GM21825 (cell line): Measurements from ENCODE around the gene TASP1.
A peak's percentile ranks its signal among the peaks of the same experiment; 100 is the strongest.

Experiments
- ATAC-seq: cut with Tn5 transposase; IDR thresholded peaks from one replicate; pipeline ENCODE4 v1.9.1; 2021; ENCODE audit warnings: mild to moderate bottlenecking, moderate library complexity; ENCODE audit not compliant: unreplicated experiment

The TASP1 gene

DNA sequence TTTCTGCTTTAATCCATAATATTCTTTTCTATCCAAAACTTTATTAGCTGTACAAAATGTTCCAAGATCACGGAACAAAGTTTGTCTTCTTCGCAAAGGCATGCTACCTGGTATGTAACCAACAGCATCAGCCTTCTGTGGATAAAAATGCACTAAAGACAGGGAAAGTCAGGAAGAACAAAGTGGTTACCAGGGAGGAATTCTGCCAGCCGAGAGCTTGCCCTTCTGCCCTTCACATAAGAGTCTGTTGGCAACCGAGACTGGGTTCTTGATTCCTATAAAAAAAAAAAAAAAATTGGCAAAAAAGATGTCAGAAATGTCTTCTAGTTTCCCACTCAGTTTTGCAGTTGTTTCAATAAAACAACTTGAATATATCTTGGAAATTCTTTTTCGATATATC is 58.0 kb downstream of the TASP1 start:
- no peak for ATAC-seq

DNA sequence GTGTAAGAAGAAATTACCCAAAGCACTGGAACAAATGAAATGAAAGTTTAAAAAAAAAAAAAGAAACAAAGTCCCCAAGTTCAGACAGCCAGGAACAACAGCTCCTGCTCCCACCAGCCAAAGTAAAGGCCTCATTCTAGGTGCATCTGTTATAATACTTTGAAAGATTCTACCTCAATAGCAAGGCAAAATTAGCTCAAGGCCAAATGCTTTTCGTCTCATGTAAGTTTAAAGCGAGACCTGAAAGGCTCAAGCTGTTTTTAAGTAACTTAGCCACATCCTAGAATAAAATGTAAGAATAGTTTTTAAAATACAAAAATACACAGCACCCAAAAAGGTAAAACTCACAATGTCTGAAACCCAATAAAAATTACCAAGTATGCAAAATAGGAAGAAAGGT is 64.7 kb downstream of the TASP1 start:
- no peak for ATAC-seq

DNA sequence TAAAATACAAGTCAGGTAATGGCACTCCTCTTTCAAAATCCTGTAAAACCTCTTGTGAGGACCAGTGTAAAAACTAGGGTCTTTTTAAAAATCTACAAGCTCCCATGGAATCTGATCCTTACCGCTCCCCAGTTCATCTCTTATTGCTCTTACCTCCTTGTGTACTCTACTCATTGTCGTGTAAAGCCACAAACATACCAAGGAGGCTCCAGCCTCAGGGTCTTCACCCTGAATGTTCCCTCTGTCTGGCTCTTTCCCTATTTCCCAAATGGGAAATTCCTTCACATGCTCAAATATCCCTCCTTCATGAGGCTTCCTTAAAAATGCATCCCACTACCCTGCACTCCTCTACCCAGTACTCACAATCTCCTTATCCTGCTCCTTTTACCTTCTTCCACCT is 67.1 kb downstream of the TASP1 start:
- no peak for ATAC-seq

DNA sequence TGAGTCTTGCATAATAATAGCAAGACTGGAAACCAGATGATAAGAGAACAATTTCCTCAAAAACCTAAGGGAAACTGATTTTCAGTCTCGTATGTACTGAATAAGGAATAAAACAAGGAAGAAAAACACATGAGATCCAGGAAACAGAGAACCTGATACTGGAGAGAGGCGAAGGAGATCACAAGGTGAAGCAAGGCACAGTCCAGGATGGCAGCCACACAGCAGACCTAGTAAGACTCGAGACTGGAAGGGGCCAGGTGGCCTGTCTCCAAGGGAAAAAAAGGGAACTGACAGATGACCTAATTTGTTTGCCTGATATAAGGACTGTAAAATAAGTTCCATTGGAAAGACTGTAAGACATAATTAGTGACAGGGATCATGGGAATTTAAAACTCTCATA is 71.1 kb downstream of the TASP1 start:
- ATAC-seq, result no peak

DNA sequence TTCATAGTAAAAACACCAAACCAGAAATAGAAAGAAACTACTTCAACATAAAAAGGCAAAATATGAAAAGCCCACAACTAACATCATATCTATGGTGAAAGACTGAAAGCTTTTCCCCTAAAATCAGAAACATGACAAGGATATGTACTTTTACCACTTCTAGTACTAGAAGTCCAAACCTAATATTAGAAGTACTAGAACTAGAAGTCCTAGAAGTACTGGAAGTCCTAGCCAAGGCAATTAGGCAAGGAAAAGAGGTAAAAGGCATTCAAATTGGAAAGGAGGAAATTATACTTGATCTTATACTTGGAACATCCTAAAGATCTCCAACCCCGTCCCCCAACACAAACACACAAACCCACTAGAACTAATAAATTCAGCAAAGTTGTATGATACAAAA is 74.9 kb downstream of the TASP1 start:
- no peak for ATAC-seq

DNA sequence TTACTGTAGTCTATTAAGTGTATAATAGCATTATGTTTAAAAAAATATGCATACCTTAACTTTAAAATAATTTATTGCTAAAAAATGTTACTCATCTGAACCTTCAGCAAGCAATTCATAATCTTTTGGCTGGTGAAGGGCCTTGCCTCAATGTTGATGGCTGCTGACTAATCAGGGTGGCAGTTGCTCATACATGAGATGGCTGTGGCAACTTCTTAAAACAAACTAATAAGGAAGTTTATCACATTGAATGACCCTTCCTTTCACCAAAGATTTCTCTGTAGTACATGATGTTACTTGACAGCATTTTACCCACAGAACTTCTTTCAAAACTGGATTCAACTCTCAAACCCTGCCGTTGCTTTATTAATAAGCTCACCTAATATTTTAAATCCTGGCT is 84.0 kb downstream of the TASP1 start:
- ATAC-seq, result no peak

DNA sequence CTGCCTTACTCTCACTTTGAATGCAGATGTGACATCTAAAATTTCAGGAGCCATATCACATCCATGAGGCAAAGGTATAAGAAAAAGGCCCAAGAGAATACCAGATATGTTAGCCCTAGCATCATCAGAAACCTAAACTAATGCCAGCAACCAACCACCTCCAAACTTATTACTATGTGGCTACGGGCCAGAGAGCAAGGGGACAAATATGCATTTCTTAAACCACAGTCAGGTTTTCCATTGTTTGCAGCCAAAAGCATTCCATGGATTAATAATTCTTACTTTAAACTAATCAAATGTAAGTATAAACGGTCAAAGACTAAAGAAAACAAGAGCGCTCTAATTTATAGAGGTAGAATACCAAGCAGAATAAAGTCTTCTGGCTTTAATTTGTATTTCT is 84.7 kb downstream of the TASP1 start:
- no peak for ATAC-seq

DNA sequence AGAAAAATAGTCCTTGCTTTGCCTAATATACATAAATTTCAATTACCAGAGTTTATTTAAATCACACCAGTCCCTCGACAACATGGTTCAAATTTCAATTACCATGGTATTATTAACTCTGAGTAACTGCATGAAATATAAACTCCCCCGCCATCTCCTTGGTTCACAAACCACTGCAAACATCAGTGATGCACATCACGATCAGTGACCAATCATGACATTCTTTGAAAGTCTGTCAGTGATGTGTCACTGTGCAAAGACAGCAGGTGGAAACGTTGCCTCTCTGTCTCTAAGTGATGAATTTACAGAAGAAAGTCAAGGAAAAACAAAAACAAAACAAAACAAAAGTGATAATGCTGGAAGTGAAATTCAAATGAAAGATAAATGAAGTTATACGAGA is 86.7 kb downstream of the TASP1 start:
- ATAC-seq, result no peak

DNA sequence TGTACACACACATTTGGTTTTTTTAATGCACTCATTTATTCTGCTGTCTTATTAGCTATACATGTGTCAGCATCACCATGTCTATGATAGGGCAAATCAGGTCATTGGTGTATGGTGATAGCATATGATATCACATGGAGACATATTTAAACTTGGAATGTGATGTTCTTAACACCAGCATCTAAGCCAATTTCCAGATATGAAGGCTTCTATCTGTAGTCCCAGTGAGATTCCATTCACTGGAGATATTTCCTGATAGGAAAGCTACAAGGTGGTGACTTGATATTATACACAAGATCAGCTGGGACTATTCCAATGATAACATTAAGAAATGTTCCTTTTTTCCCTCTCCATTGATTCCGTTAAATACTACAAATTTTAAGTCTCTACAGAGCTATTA is 89.3 kb downstream of the TASP1 start:
- no peak for ATAC-seq

DNA sequence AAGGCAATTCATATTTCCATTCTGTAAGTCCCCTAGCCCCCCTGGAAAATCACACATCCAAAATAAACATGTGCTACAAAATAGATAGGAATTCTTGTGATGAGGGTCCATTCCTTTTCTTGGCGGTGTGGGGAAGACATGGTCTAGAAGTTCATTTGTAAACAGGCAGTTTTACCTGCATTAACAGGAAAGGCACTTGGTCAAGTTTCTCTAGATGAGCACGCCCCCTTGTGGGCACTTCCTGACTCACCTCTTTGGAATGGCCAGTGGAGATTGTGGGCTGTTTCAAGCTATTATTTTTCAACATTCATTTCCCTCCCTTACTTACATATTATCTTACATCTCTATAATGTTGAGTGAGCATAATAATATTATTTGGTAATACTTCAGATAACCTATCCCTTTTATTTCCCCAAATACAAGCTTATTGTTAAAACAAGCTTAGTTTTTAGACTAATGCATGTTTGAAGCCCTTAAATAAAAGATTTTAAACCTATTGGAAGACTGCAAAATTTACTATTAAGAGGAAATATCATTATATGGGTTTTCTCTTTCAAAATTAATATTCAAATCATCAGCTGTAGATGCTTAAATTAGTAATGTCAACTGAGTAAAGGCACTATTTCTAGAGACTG is 92.1 kb downstream of the TASP1 start:
- peak; percentile 79 for ATAC-seq

DNA sequence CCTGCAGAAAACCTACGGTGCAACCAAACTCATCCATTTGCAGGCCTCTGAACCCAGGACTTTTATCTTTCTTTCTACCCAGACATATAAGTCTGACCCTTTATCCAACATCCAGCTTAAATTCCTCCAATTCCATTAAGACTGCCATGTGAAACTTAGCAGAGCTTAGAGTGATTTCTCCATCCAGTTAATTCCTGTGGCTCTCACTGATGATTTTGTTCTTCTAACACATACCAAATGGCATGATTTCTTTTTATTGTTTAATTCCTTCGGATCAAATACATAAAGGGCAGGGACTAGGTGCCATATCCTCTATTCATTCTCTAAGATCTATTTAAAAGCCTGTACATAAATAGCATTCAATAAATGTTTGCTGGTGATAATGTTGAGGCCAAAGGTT is 92.9 kb downstream of the TASP1 start:
- no peak for ATAC-seq

DNA sequence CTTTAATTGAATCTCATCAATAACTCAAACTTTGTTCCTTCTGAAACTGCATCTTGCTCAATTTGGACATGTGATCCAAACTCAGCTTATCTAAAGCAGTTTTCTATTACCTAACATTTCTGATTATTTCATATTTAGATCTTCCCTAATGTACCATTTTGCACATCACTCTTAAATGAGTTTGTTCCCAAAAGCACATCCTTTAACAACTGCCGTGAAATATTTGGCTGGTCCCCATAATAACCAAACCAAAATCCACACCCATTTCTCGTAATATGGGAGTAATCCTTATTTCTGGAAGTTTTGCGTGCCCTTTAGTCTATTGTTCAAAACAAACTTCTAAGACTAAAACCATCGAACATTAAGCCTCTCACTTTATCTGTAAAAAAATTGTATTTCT is 94.9 kb downstream of the TASP1 start:
- no peak for ATAC-seq

DNA sequence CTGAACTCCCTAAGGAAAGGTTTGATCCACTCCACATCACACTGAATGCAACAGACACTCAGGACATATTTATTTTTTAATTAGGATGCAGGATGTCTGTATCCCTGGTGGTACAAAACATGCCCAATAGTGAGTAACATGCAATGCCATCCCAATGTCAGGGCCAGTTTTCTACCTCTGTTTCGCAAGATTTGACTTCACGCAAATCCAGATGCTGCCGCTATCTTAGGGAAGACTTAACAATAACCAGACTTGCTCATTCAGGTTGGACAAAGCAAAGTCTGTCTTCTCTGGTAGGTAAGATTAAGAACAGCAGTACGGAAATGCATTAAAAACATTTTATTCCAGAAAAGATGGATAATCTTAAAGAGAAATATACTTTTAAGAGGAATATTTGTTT is 103.1 kb downstream of the TASP1 start:
- no peak for ATAC-seq

DNA sequence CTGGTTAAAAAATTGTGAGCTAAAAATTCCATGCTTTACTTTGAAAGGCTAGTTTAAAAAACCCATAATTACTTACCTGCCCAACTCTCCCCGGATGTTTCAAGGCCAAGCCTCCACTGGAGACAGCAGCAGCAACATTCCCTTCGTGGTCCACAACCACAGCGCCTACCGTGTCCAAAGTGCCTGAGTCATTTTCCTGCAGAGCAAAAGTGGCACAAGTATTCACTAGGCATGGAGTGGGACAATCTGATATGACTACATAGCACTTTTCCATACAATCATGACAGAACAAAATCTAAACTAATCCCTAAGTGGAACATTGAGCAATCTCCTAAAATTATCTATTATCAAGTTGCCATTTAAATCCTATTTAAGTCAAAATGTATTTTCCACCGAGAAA is 104.8 kb downstream of the TASP1 start:
- ATAC-seq, result no peak

DNA sequence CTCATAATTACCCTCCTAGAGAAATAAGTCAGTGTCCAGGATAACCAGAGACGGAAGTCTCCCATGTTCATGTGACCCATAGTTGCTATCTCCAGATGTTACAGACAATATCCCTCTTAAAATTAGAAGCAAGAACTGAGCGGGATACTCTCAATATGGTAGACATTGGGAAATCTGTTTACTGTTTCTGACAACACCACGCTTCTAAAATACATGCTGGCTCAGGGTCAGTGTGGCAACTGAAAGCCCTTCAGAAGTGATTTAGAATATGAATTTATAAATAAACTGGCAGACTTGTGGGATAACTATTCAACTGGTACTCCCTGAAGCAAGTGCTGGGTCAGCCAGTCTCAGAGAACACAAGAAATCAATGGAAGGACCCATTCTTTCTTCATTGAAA is 108.6 kb downstream of the TASP1 start:
- ATAC-seq, result no peak

DNA sequence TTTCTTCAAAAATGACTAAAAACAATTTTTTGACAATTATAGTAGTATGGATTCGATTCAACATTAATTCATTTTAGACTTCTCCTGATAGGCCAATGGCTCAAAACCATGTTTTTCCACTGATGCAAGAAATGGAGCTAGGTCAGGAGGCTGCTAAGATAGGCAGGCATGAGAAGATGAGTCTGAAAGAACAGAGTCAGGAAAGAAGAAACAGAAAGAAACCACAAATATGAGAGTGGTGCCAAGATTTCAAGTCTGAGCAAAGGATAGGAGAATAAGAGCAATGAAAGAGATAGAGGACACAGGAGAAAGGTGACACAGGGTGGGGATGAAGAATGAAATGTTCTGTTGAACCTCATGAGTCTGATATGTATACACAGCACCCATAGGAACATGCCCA is 112.2 kb downstream of the TASP1 start:
- no peak for ATAC-seq

DNA sequence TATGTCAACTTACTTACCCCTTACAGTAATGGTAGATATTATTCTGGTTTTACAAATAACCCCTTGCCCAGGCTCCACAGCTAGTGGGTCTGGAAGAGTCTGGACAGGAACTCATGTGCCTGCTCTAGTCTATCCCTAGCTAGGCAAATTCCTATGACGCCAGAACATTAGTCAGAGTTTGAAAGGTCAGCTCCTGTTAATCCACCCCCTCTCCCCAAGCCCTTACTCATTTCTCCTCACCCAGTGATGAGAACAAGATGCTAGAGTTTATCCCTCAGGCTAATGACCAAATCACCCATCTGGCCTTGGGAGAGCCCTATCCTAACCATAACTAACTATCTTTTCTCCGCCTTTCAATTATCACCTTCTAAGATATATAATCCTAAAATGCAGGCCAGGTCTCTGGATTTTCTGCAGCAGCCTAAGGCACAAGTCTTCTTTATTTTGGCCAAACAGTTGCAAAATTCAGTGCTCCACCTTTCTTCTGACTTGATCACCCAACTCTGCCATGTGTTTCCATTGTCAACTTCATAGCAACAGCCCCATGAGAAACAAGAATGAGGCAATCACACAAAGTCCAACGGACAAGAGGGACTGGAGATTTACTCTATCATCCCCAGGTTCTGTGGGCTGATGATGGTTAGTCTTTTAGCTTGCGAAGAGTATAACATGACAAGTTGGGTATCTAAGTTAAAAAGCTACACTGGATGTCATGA is 113.3 kb downstream of the TASP1 start:
- ATAC-seq, result no peak

DNA sequence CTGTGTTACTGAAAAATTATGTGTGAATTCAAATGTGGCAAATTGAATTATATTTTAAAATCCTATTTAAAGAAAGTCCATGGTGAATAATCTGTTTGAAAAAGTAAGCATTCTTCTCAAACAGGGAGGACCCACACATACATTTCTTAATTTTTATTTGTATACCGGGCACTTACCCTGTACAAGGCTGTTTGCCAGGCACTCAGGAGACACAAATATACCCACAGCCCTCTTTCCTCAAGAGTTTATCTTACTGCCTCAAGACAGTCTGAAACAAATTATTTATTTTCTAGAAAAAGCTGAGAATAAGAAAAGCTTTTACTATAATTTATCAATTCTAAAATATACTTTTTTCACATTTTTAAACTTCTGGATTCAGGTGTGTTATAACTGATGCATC is 114.4 kb downstream of the TASP1 start:
- no peak for ATAC-seq

DNA sequence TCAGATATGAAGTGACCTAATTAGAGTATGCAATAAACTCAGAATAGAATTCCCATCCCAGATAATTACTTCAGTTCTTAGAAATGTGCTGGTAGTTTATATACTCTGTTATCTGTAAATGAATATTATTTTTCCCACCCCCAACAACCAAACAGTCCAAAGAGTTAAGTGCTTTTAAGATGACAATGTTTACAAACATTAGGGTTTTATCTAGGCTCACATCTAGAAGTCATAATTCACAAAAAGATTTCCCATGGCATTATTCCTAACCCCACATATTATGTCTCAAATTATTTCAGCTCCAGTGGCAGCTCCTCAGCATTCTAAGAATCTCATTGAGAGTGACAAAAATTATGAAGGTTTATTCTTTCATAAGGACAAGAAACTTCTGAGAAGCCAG is 120.9 kb downstream of the TASP1 start:
- ATAC-seq, result no peak

DNA sequence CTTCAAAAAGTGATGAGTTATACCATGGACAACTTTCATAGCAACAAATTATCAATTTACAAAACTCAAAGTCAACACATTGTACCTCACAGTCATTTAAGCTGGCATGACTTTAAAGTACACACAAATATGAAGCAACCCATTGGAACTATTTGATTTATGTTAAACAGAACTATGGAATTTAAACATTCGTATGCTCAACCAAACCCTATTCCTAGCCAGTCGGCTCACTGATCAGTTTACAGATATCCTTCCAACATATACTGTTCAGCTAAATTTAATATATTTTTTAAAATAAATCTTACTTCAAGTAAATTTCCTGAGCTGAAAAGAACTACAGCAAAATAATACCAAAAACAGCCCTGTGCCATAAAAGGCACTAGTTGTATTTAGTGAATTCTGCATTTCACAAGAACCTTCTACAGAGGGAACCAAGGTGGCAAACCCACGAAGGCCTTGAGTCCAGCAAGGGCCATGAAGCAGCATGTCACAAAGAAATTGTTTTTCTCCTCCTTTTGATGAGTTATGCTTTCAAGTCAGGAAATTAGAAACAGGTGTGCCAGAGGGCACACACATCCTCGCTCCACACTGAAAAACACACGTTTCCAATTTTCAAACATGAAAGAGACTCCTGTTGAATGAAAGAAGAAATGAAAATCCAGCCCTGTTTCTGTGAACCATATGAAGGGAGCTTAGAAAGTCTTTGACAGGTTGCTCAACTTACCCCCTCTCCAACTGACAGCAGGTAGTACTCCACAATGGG is 122.8 kb downstream of the TASP1 start:
- ATAC-seq, result no peak

DNA sequence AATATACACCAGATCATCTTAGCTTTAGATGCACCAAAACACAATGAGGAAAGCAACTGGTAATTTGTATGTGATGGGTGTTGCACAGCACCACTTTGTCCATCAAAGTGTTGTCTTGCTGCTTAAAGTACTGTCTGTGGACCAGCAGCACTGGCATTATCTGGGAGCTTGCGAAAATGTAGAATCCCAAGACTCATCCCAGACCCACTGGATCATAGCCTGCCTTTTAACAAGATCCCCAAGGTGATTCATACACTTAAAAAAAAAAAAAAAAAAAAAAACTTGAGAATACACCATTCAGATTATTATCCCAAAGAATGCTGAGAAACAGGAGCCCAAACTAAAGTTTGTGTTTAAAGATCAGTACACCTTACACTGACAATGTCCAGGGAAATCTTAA is 123.4 kb downstream of the TASP1 start:
- no peak for ATAC-seq

DNA sequence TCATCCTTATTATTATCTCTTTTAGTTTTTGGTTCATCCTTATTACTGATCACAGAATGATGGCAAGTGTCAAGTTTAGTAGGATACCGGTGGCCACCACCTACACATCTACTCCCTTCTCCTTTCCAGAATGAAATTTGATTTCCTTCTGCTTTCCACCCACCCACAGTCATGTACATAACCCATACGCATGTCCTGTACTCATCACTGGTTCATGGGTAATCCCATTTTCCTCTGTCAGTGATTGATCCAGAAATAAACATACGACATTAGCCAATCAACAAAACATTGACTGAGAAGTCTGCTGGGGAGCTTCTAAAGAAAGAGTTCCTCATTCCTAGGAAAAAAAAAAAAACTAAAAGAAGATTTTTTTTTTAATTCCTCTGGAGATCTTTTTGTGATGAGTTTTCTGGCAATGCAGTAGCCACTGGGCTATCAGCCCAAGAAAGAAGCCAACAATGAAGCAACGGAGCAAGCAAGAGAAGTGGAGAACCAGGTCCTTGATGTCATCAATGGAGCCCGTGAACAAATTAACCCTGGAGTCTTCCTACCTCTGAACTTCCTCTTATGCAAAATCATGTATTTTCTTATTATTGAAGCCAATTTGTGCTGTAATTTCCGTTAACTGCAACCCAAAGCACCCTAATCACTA is 127.8 kb downstream of the TASP1 start:
- ATAC-seq, result no peak
